ENCODE measurements around the gene ACTMAP.

Gene ACTMAP

DNA sequence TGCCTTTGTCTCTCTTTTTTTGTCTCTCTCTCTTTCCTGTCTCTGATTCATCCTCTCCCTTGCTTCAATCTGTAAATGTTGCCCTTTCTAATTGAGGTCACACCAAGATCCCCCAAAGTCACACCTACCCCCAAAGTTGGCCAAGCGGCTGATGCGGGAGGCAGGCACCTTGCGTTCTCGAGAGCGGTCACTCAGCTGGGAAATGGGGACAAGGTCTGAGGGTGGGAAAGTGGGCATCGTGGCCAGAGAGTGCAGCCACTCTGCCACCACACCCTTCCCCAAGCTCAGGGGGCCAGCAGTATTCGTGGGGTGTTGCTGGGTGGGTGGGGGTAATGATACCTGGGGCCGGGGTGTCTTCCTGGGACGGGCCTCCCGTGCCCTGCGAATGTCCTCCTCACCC, 36.3 kb downstream of the ACTMAP start:
- TF ChIP-seq EZH2 (optimal IDR thresholded peaks at IDR 0.05; ENCODE audit: low read depth, low read length) (no peak), EZH2phosphoT487 (IDR thresholded peaks at IDR 0.05; ENCODE audit: low read length) (no peak)
- TF ChIP-seq, protein P1, sequence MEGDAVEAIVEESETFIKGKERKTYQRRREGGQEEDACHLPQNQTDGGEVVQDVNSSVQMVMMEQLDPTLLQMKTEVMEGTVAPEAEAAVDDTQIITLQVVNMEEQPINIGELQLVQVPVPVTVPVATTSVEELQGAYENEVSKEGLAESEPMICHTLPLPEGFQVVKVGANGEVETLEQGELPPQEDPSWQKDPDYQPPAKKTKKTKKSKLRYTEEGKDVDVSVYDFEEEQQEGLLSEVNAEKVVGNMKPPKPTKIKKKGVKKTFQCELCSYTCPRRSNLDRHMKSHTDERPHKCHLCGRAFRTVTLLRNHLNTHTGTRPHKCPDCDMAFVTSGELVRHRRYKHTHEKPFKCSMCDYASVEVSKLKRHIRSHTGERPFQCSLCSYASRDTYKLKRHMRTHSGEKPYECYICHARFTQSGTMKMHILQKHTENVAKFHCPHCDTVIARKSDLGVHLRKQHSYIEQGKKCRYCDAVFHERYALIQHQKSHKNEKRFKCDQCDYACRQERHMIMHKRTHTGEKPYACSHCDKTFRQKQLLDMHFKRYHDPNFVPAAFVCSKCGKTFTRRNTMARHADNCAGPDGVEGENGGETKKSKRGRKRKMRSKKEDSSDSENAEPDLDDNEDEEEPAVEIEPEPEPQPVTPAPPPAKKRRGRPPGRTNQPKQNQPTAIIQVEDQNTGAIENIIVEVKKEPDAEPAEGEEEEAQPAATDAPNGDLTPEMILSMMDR (IDR thresholded peaks at IDR 0.05; ENCODE audit: low read length): no peak
- Histone ChIP-seq H3K4me1 (ENCODE audit: low read length) (peaks cover 33% of the 10 kb centered on the region), H3K9me3 (replicated peaks; ENCODE audit: insufficient read depth, low read length) (no peaks in the 10 kb centered on the region), H3K4me3 (ENCODE audit: low read length) (no peak overlapping the region), H3K36me3 (replicated peaks; ENCODE audit: insufficient read depth, low read length) (no peaks in the 10 kb centered on the region), H3F3A (ENCODE audit: insufficient read depth, low read length) (peaks cover 4% of the 10 kb centered on the region; the same call in 1 of the 2 replicates), H4K20me1 (ENCODE audit: insufficient read depth, low read length) (no peaks in the 10 kb centered on the region), H3K27me3 (replicated peaks; ENCODE audit: insufficient read depth, low read length) (no peaks in the 10 kb centered on the region), H3K27ac (ENCODE audit: low read length) (no peak overlapping the region), H3K9me2 (replicated peaks; ENCODE audit: insufficient read depth, low read length) (no peaks in the 10 kb centered on the region), H3K9ac (ENCODE audit: low read length) (no peak overlapping the region), H3K4me2 (ENCODE audit: low read depth, low read length) (peak overlapping the region; percentile 100), H2AFZ (ENCODE audit: low read length) (no peak overlapping the region), H3K79me2 (ENCODE audit: low read length) (peaks cover 22% of the 10 kb centered on the region)
- DNase-seq: no peak

DNA sequence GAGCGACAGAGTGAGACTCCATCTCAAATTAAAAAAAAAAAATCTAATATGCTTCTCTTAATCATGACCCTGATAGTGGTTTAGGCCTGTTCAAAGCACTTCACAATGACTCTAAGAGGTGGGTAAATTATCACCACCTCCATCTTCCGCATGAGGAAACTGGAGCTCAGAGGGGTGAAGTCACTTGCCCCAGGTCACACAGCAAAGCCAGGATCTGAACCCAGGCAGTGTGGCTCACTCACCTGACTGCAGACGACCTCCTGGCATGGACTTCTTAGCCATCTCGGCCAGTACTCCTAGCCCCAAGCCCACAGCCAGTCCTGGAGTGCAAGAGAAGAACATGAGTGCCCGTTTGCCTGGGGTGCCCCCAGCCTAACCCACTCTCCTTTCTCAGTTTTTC, 40.5 kb downstream of the ACTMAP start:
- Histone ChIP-seq H3K27ac (ENCODE audit: low read length) (no peak overlapping the region), H3K4me2 (ENCODE audit: low read depth, low read length) (no peak overlapping the region), H4K20me1 (ENCODE audit: insufficient read depth, low read length) (no peaks in the 10 kb centered on the region), H3K9me3 (replicated peaks; ENCODE audit: insufficient read depth, low read length) (no peaks in the 10 kb centered on the region), H3K9me2 (replicated peaks; ENCODE audit: insufficient read depth, low read length) (no peaks in the 10 kb centered on the region), H3K4me3 (ENCODE audit: low read length) (no peak overlapping the region), H3K79me2 (ENCODE audit: low read length) (0 out of 2 replicates have a peak, but pooled peaks cover 3% of the 10 kb centered on the region), H3K4me1 (ENCODE audit: low read length) (0 out of 2 replicates have a peak, but pooled peaks cover 5% of the 10 kb centered on the region), H3K36me3 (replicated peaks; ENCODE audit: insufficient read depth, low read length) (no peaks in the 10 kb centered on the region), H3K9ac (ENCODE audit: low read length) (no peak overlapping the region), H3F3A (ENCODE audit: insufficient read depth, low read length) (no peaks in the 10 kb centered on the region), H2AFZ (ENCODE audit: low read length) (no peak overlapping the region), H3K27me3 (replicated peaks; ENCODE audit: insufficient read depth, low read length) (no peaks in the 10 kb centered on the region)
- TF ChIP-seq EZH2phosphoT487 (IDR thresholded peaks at IDR 0.05; ENCODE audit: low read length) (no peak), EZH2 (optimal IDR thresholded peaks at IDR 0.05; ENCODE audit: low read depth, low read length) (no peak)
- TF ChIP-seq, protein P1 (IDR thresholded peaks at IDR 0.05; ENCODE audit: low read length): no peak
- DNase-seq: no peak

DNA sequence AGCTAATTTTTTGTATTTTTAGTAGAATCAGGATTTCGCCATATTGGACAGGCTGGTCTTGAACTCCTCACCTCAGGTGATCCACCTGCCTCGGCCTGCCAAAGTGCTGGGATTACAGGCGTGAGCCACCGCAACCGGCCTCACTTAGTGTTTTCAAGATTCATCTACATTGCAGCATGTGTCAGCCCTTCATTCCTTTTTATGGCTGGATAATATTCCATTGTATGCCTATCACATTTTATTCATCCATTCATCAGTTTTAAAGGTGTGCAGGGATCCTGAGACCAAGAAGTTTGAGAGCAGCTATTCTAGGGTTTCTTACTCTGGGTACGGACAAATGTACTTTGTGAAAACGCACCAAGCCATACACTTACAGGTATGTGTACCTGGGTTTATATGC, 42.7 kb downstream of the ACTMAP start:
- H3K36me3 ChIP-seq (replicated peaks; ENCODE audit: insufficient read depth, low read length): no peaks in the 10 kb centered on the region
- no peak overlapping the region for H3K4me3 ChIP-seq (ENCODE audit: low read length)
- no peaks in the 10 kb centered on the region for H3K27me3 ChIP-seq (replicated peaks; ENCODE audit: insufficient read depth, low read length)
- no peak overlapping the region for H3K9ac ChIP-seq (ENCODE audit: low read length)
- no peak overlapping the region for H2AFZ ChIP-seq (ENCODE audit: low read length)
- H3K4me2 ChIP-seq (ENCODE audit: low read depth, low read length): no peak overlapping the region
- TF ChIP-seq EZH2phosphoT487 (IDR thresholded peaks at IDR 0.05; ENCODE audit: low read length): no peak
- TF ChIP-seq, protein P1 (IDR thresholded peaks at IDR 0.05; ENCODE audit: low read length): no peak
- TF ChIP-seq EZH2 (optimal IDR thresholded peaks at IDR 0.05; ENCODE audit: low read depth, low read length): no peak
- H3K9me3 ChIP-seq (replicated peaks; ENCODE audit: insufficient read depth, low read length): no peaks in the 10 kb centered on the region
- H4K20me1 ChIP-seq (ENCODE audit: insufficient read depth, low read length): no peaks in the 10 kb centered on the region
- no peak overlapping the region for H3K27ac ChIP-seq (ENCODE audit: low read length)
- no peaks in the 10 kb centered on the region for H3K9me2 ChIP-seq (replicated peaks; ENCODE audit: insufficient read depth, low read length)
- H3K4me1 ChIP-seq (ENCODE audit: low read length): no peaks in the 10 kb centered on the region
- no peak for DNase-seq
- no peaks in the 10 kb centered on the region for H3K79me2 ChIP-seq (ENCODE audit: low read length)
- H3F3A ChIP-seq (ENCODE audit: insufficient read depth, low read length): no peaks in the 10 kb centered on the region
